Stomach (tissue), 9 donors: ENCODE measurements around the gene EVA1C. TPM values are rescaled to one million over a fixed set of nuclear protein-coding genes. Genes with fewer than 3 reads are reported as not detected.
"Not testable (repeated sequence)": the region's sequence is repeated elsewhere in the genome, so short reads cannot be mapped to it uniquely, and the experiment has no call there.

Experiments used
- DNase-seq, 2 donors: peaks; one replicate each; pipeline versions ENCODE4 v3.0.0 to v3.0.0-alpha.2; 2013 to 2019
- H3K27ac ChIP-seq, 5 donors: fragments of 200-600 bp in 4 of 5; sonication (generic) in 4 of 5; one replicate each; pipeline ENCODE4 v1.5.1; 2013 to 2019; ENCODE audit warnings: mild to moderate bottlenecking in 1 of 5, moderate library complexity in 1 of 5
- H3K27me3 ChIP-seq, 3 donors: fragments of 200-600 bp; sonication (generic); one replicate each; pipeline ENCODE4 v1.5.1; 2017 to 2019; ENCODE audit warnings: mixed run types in 1 of 3
- H3K36me3 ChIP-seq, 4 donors: fragments of 200-600 bp; sonication (generic); 1 replicate in 3 of 4; 2 replicates in 1 of 4; pipeline ENCODE4 v1.5.1; 2016 to 2019
- H3K4me1 ChIP-seq, 4 donors: fragments of 200-600 bp; sonication (generic); one replicate each; pipeline ENCODE4 v1.5.1; 2016 to 2019
- H3K4me3 ChIP-seq, 4 donors: fragments of 200-600 bp; sonication (generic) in 3 of 4; one replicate each; pipeline ENCODE4 v1.5.1; 2016 to 2019; ENCODE audit warnings: mild to moderate bottlenecking in 1 of 4
- H3K9me3 ChIP-seq, 4 donors: fragments of 200-600 bp; sonication (generic); one replicate each; pipeline ENCODE4 v1.5.1; 2016 to 2019
- EP300 ChIP-seq: sonication (generic); formaldehyde crosslinking; IDR thresholded peaks from one replicate; pipeline ENCODE4 v1.6.1; 2017; ENCODE audit warnings: antibody characterized with exemption
- POLR2A ChIP-seq, 4 donors: fragments of 450-650 bp; IDR thresholded peaks; one replicate each; pipeline ENCODE4 v1.6.1; 2016; ENCODE audit warnings: antibody characterized with exemption in 4 of 4, control low read depth in 2 of 4, mild to moderate bottlenecking in 1 of 4, moderate library complexity in 1 of 4
- POLR2AphosphoS5 ChIP-seq, 3 donors: sonication (generic); formaldehyde crosslinking; IDR thresholded peaks; one replicate each; pipeline ENCODE4 v1.6.1; 2016; ENCODE audit warnings: antibody characterized with exemption in 3 of 3
- WGBS, 5 donors: extraction: QIAGEN DNeasy Blood & Tissue Kit in 3 of 5; methylation state at CpG; one replicate each; pipeline versions ENCODE4 v1.1.5 to v1.1.7; 2013 to 2018; 5-methylcytosine and 5-hydroxymethylcytosine counted together
- intact Hi-C: fragments of 100-400 bp; cut with DNase I; formaldehyde crosslinking; loops from one replicate; pipeline ENCODE4 v1.15.1; 2023; ENCODE audit warnings: low total_unique reads
- polyA plus RNA-seq, 3 donors: library from polyadenylated mRNA; stranded (reverse); fragments of 200-250 nt; gene quantifications; one replicate each; pipeline ENCODE4 v1.2.3, GENCODE V29; 2013
- total RNA-seq, 5 donors: library from RNA; depleted of rRNA; stranded (reverse); fragments of >200 nt; gene quantifications; one replicate each; pipeline versions ENCODE4 v1.1.0 to v1.2.3, GENCODE V29; 2014 to 2016
- TF ChIP-seq, protein P1 (sequence below), 7 experiments: fragments of 450-650 bp in 4 of 7; fragments of 200-600 bp in 3 of 7; sonication (generic) in 3 of 7; IDR thresholded peaks; one replicate each; pipeline ENCODE4 v1.5.1; 2016 to 2019; ENCODE audit warnings: antibody characterized with exemption in 7 of 7, control low read depth in 2 of 7, mild to moderate bottlenecking in 1 of 7
- donor health status: healthy with polysubstance abuse.
- donor health status: Bipolar disorder and iron deficiency.
- donor health status: healthy.

EVA1C gene
- total and polyA plus RNA-seq, 8 donors: 10.6 to 142 (median 42.9) TPM

DNA sequence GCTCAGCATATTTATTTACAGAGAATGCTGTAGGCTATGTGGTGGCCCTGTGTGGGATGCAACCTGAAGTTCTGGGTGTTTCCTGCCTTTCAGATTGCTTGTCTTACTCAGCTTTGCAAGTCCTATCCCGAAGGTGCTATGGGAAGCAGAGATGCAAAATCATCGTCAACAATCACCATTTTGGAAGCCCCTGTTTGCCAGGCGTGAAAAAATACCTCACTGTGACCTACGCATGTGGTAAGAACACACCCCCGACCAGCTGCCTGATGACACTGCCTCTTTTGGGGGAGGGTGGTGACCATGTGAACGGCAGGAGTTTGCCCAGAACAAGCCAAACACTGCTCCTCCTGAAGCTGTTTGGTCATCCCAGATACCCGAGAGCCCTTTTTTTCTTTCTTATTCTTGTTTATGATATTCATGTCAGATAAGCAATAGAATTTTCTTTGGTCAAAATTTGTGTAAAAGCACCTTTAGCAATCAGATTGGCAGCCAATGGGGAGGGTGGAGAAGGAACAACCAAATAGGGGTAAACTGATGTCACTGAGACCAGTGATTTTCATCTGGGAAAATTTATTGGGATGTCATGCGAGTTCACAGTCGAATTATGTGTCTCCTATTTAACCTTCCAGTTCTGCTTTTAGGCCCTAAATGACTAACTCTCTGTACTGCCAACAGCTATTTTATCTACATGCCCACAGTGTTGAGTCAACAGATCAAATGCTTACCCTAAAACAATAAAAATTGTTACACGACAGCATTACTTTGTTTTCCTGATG, 82.6 kb downstream of the EVA1C start:
- no peak overlapping the region for H3K4me3 ChIP-seq
- TF ChIP-seq EP300 (no peak), POLR2A (IDR thresholded peaks at IDR 0.05) (no peak)
- TF ChIP-seq, protein P1, sequence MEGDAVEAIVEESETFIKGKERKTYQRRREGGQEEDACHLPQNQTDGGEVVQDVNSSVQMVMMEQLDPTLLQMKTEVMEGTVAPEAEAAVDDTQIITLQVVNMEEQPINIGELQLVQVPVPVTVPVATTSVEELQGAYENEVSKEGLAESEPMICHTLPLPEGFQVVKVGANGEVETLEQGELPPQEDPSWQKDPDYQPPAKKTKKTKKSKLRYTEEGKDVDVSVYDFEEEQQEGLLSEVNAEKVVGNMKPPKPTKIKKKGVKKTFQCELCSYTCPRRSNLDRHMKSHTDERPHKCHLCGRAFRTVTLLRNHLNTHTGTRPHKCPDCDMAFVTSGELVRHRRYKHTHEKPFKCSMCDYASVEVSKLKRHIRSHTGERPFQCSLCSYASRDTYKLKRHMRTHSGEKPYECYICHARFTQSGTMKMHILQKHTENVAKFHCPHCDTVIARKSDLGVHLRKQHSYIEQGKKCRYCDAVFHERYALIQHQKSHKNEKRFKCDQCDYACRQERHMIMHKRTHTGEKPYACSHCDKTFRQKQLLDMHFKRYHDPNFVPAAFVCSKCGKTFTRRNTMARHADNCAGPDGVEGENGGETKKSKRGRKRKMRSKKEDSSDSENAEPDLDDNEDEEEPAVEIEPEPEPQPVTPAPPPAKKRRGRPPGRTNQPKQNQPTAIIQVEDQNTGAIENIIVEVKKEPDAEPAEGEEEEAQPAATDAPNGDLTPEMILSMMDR (IDR thresholded peaks at IDR 0.05): no peak
- no peak for DNase-seq
- H3K36me3 ChIP-seq: peaks cover 0 to 44% (median 37%) of the 10 kb centered on the region in 4 donors
- 47 to 65% (median 51%) methylated on average over 10 of the region's 10 CpGs for WGBS, 5 donors
- peaks cover 0 to 32% (median 16%) of the 10 kb centered on the region in 4 donors for H3K4me1 ChIP-seq
- no peaks in the 10 kb centered on the region for H3K9me3 ChIP-seq
- peak overlapping the region in 1 of 5 donors; percentile 10 for H3K27ac ChIP-seq
- intact Hi-C loops: no loop called here
- H3K27me3 ChIP-seq: no peaks in the 10 kb centered on the region

DNA sequence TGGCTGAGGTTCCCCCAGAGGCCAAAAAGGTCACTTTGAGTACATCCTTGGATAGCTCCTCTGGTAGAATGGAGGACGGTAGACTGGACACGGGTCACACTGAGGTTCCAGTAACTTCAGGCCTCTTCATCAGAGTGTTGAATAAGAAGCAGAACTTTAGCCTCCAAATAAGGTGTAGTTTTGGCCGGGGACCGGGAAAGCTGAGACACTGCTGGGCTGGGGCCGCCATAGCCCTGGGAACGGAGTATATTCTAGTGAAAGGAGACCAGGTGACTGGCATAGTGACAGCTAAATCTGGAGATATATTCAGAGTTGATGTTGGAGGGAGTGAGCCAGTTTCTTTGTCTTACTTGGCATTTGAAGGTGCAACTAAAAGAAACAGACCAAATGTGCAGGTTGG, 84.1 kb downstream of the EVA1C start:
- 92 to 97% (median 94%) methylated on average over 6 of the region's 6 CpGs for WGBS, 5 donors
- no peaks in the 10 kb centered on the region for H3K9me3 ChIP-seq
- DNase-seq: no peak
- intact Hi-C loops: no loop called here
- peaks cover 0 to 43% (median 31%) of the 10 kb centered on the region in 4 donors for H3K36me3 ChIP-seq
- H3K27me3 ChIP-seq: no peaks in the 10 kb centered on the region
- peaks cover 0 to 32% (median 16%) of the 10 kb centered on the region in 4 donors for H3K4me1 ChIP-seq
- no peak overlapping the region for H3K4me3 ChIP-seq
- no peak overlapping the region for H3K27ac ChIP-seq
- TF ChIP-seq POLR2A (IDR thresholded peaks at IDR 0.05) (no peak), POLR2AphosphoS5 (IDR thresholded peaks at IDR 0.05) (no peak)
- TF ChIP-seq, protein P1 (IDR thresholded peaks at IDR 0.05): no peak

DNA sequence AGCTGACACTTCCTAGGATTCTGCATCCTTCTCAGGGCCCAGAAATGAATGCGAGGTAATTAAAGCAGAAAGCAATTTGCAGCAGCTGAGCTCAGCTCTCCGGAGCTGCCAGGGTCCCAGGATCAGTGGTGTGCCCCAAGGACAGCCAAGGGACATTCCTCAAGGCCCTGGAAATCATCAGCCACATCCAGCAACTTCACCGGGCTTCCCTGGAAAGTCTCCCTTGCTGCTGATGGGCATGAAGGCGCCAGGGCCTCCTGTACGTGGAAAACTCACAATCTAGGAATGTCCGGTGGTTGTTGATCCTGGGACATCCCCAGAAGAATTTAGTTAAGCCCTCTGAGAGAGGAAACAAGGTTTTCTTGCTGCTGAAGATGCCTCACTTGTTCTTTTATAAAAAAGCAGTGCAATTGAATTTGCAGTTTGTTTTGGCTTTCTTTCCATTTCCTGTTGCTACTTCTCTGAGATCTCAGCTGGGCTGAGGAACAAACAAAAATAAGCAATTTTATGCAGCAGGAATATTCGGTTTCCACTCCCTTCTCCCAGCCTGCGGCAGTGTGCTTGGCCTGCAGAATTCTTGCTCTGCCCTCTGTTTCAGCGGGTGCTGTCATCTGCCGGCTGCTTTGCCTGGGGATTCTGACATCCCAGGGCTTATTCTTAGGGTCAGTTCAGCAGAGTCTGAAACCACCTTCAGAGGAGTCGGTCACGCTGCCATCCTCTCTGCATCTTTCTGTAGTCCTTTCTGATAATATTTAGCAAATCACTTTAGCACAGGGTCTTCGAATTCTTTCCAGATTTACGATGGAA, 86.9 kb downstream of the EVA1C start:
- TF ChIP-seq, protein P1 (IDR thresholded peaks at IDR 0.05): no peak
- TF ChIP-seq POLR2A (IDR thresholded peaks at IDR 0.05) (no peak), POLR2AphosphoS5 (IDR thresholded peaks at IDR 0.05) (no peak), EP300 (no peak)
- Histone ChIP-seq H3K27ac (peak overlapping the region in 3 of 5 donors; percentile 15 to 59 (median 42)), H3K9me3 (no peaks in the 10 kb centered on the region), H3K4me1 (peaks cover 0 to 24% (median 15%) of the 10 kb centered on the region in 4 donors), H3K4me3 (no peak overlapping the region), H3K27me3 (no peaks in the 10 kb centered on the region), H3K36me3 (peaks cover 9 to 70% (median 59%) of the 10 kb centered on the region in 4 donors)
- WGBS, 5 donors: 69 to 73% (median 71%) methylated on average over 13 to 14 of the region's 14 CpGs
- no peak for DNase-seq
- intact Hi-C loops: no loop called here

DNA sequence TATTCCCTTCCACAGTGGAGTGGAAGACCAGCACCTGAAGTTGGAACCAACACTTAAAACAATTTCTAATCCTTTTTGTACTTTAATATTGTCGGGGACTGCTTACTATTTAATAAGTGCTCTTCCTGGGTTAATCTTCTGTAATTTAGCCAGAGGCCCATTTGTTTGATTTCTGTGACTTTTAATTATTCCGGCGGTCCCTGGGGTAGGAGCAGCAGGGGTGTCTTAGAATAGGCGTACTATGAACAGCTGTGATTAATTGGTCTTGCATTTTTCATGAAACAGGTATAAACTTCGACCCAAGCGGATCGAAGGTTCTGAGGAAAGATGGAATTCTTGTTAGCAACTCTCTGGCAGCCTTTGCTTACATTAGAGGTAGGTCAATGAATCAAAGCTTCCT, 91.1 kb downstream of the EVA1C start:
- H3K4me1 ChIP-seq: peaks cover 0 to 13% (median 4%) of the 10 kb centered on the region in 4 donors
- H3K9me3 ChIP-seq, H3K4me3 ChIP-seq, H3K27ac ChIP-seq, intact Hi-C loops, DNase-seq, H3K27me3 ChIP-seq: not testable (repeated sequence)
- H3K36me3 ChIP-seq: peaks cover 12 to 73% (median 65%) of the 10 kb centered on the region in 4 donors
- 87 to 95% (median 90%) methylated on average over 7 of the region's 7 CpGs for WGBS, 5 donors

DNA sequence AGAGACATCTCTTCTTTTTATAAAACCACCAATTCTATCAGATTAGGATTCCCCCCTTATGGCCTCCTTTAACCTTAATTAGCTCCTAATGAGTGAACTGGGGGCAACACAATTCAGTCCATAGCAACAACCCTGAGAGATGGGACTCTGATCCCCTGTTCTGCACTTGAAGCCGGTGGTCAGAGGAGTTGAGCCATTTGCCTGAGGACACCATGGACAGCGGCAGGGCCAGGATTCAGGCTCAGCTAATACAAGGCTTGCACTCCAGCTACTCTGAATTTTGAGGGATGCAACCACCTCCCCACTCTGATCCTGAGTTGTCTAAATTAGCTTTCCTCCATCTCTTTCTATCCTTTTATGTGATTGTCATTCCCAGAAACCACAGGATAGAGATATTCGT, 93.3 kb downstream of the EVA1C start:
- intact Hi-C loops, H3K27ac ChIP-seq, H3K27me3 ChIP-seq, H3K4me1 ChIP-seq, H3K9me3 ChIP-seq, DNase-seq, H3K4me3 ChIP-seq: not testable (repeated sequence)
- H3K36me3 ChIP-seq: peaks cover 12 to 90% (median 77%) of the 10 kb centered on the region in 4 donors
- WGBS, 5 donors: 87 to 99% (median 93%) methylated on average over 3 of the region's 3 CpGs

DNA sequence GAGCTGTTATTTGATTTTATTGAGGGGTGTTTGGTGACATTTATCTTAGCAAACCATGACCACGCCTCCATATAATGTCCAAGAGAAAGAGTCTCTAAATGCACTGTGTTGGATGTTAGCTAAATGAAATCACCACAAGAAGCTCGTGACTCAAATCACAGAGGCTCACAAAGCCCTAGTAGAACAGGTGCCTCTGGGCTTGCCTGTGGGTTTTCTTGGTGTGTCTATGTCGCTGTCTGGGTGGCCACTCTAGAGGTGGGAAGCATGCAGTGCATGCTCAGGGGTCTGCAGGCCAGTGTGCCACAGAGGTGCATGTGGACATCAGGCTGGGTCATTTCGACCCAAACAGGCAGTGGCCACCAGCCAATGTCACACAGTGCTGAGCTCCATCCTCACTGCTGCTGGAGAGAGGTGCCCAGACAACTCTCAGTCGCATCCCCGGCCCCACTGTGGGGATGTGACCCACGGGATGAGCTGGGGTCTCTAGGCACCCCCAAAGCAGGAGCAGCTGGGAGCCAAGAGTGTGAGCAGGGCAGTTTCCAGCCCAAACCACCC, 94.0 kb downstream of the EVA1C start:
- H3K27me3 ChIP-seq, DNase-seq, intact Hi-C loops, H3K9me3 ChIP-seq, H3K27ac ChIP-seq, H3K4me1 ChIP-seq, H3K4me3 ChIP-seq: not testable (repeated sequence)
- WGBS, 5 donors: 87 to 96% (median 92%) methylated on average over 5 to 7 of the region's 7 CpGs
- H3K36me3 ChIP-seq: peaks cover 12 to 85% (median 79%) of the 10 kb centered on the region in 4 donors
